ENCODE measurements around the gene SEC24C.
A peak's percentile ranks its signal among the peaks of the same experiment; 100 is the strongest.
"Not testable (repeated sequence)": the region's sequence is repeated elsewhere in the genome, so short reads cannot be mapped to it uniquely, and the experiment has no call there.

SEC24C gene

GRCh38 chr10:73772281-73773151, 28.3 kb downstream of the SEC24C start:
- DNase-seq, result peak in 55 of 56 donors; percentile 44 to 94 (median 83)

- peak in 10 of 56 donors; percentile 7 to 54 (median 44) for DNase-seq
These were observed 29.1 kb downstream of the SEC24C start for GRCh38 chr10:73773152-73773879.

DNA sequence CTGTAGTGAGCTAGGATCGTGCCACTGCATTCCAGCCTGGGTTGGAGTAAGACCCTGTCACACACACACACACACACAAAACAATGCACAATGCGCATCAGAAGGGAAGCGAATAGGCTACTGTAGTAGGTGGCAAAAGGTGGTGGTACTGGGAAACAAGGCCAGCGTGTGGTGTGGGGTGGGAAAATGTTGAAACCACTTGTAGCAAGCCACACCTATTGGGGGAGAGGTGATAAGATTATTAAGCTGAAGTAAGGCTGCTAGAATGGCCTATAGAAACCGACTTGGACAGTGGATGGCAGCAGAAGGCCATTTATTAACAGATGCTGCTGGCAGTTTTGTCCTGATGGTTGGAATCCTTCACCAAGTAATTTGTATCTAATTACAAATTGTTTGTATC, 30.5 kb downstream of the SEC24C start:
- DNase-seq, result no peak

- DNase-seq, result no peak
These were observed 34.8 kb downstream of the SEC24C start for GRCh38 chr10:73779018-73779417.

DNA sequence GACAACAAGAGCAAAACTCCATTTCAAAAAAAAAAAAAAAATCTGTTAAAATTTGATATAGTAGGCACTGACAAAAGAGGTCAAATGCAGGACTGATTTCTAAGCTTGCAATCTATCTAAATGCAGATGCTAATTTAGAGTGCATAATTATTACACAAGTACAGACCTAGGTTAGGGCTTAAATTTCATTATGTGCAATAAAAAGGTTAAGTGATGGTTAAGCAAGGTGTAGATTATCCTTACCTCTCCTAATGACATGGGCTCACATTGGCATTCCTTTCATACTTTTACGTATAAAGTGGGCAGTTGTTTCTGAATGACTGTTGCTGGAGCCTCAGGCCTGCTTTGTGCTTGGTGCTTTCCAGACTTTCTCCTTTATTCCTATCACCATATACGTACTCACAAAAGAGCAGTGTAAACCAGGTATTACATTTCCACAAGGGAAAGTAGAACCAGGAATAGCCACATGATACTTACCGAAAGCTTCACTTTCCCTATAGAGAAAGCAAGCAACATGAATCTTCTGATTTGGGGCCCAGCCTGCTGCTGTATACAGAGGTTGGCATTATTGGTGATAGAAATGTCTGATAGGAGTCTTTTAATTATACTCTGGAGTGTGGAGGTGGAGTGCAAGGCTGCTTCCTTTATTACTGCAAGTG, 35.5 kb downstream of the SEC24C start:
- DNase-seq, result no peak

- no peak for DNase-seq
These were observed 36.1 kb downstream of the SEC24C start for GRCh38 chr10:73780301-73780700.

DNA sequence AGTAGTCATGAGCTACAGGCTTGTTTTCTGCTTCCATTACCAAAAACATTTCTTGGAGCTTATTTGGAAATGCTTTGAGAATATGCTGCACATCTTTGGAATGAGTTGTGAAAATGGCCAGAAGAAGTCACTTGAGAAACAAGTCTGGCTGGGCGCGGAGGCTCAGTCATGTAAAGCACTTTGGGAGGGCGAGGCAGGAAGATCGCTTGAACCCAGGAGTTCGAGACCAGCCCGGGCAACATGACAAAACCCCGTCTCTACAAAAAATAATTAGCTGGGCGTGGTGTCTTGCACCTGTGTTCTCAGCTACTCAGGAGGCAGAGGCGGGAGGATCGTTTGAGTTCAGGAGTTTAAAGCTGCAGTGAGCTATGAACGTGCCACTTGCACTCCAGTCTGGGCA, 36.8 kb downstream of the SEC24C start:
- no peak for DNase-seq

DNA sequence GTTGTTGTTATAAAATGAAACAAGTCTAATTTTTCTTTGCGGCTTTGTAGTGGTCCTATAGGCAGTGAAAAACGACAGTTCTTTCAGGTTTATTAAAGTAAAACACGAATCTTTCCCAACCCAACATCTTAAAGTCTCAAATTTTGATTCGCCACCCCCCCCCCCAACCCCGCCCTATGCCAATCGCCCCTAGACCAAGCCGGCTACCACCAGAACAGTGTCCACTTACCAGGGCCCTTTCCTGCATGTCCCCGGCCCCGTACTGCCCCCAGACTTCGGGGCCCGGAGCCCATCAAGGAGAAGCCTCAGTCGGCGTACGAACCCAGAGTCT, 37.3 kb downstream of the SEC24C start:
- DNase-seq, result no peak

DNA sequence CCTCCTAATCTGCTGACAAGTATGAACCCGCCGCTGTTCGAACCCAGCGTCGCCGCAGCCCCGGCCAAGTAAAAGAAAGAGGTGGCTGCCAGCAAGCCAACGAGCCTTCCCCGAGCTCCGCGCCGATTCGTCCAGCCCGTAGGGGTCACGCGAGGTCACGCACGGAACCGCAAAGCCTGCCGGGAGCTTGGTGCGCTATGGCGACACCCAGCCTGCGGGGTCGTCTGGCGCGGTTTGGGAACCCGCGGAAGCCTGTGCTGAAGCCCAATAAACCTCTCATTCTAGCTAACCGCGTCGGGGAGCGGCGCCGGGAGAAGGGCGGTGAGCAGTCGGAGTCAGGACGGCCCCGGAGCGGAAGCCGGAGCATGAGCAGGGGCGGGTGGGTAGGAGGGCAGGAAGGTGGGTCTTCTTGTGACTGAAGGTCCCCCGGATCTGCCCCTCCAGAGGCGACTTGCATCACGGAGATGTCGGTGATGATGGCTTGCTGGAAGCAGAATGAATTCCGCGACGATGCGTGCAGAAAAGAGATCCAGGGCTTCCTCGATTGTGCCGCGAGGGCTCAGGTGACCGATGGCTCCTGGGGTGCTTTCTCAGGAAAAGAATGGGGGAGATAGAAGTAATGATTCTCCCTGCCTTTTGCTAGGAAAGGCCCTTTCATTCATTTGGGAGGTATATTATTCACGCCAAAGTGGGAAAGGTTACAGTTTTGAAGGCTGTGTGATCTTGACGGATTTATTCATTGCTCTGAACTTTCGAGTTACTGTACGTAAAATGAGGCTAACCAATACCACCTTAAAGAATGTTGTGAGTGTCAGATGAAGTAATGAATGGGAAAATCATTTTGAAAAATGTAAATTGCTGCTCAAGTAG, 37.9 kb downstream of the SEC24C start, which contains the start of gene CHCHD1:
CHCHD1 (plus strand) TSS at position 170 of the 870 bp plus-strand sequence; CDS start at position 198, 28 bp downstream.
- peak; percentile 49 to 93 (median 83) for DNase-seq

DNA sequence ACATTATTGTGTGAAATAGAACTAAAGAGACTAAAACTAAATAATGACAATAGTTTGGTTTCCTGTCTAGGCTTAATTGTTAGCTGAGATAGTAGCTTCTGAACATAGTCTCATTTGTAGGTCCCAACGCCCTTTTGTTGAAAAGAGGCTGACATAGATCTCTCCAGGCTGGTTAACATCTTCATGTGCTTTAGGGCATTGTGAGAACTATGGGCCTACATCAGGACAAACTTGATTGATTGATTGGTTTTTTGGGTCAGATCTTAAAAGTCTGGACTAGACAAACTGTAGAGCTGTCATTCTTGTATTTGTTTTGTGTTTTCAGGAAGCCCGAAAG, 38.5 kb downstream of the SEC24C start:
- no peak for DNase-seq

DNA sequence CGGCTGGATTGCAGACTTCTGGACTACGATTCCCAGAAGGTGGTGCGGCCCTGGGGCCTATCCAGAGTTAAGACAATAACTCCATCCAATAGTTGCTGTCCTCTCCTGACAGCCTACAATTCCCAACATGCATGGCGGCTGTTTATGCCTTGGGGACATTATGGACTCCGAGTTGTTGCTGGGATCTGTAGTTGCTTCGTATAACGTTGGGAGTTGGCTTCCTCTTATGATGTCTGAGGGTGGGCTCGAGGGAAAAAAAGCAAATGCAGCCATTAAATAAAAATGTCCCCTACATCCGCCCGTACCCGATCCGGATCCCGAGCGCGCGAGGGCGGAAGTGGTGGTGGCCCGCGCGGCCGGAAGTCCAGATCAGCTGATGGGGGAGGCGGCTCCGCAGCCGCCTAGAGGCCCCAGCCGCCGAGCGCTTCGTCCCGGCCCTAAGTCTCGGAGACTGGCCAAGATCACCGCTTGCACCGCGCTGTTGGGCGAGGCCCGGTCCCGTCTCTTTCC, 41.1 kb downstream of the SEC24C start, which contains the start of gene ZSWIM8:
ZSWIM8 (plus strand) TSS at position 396 of the 510 bp plus-strand sequence. CDS start 273 bp downstream, outside the sequence.
- peak; percentile 64 to 97 (median 91) for DNase-seq

GRCh38 chr10:73785721-73786511, 41.7 kb downstream of the SEC24C start:
- DNase-seq, result peak in 6 of 56 donors; percentile 18 to 57 (median 46)

DNA sequence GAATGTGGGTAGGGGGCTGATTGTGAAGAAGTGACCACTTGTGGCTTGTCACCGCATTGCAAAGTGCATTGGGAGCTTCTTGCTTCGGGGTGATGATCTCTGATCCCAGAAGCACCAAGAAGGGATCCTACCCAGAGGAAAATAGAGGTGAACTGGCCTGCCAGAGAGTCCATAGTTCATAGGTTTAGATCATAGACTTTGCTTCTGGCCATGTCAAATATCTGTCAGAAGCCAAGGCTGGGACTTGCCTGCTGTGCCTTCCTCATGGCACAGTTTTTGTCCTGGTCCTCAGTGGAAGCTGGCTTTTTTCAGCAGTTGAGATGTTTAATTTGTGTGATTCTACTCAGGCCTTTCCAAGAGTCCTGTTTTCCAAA, 42.3 kb downstream of the SEC24C start:
- no peak for DNase-seq

DNA sequence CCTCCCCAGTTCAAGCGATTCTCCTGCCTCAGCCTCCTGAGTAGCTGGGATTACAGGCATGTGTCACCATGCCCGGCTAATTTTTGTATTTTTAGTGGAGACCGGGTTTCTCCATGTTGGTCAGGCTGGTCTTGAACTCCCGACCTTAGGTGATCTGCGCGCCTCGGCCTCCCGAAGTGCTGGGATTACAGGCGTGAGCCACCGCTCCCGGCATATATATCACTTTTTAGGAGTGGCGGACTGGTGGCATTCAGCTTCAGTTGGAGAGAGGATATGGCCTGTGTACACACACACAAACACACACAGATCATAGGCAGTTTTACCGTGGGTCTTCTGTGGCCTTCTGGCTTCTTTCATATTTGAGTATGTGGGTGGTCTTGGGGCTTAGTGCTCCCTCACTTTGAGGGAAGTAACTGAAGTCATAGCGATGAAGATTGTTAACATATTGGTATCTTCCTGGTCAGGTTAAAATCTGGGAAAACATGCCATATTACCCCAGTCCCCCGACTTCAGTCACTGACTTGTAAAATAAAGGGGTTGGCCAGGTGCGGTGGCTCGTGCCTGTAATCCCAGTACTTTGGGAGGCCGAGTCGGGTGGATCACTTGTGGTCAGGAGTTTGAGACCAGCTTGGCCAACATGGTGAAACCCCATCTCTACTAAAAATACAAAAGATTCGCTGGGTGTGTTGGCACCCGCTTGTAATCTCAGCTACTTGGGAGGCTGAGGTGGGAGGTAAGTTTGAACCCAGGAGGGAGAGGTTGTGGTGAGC, 43.0 kb downstream of the SEC24C start:
- not testable (repeated sequence) for DNase-seq

DNA sequence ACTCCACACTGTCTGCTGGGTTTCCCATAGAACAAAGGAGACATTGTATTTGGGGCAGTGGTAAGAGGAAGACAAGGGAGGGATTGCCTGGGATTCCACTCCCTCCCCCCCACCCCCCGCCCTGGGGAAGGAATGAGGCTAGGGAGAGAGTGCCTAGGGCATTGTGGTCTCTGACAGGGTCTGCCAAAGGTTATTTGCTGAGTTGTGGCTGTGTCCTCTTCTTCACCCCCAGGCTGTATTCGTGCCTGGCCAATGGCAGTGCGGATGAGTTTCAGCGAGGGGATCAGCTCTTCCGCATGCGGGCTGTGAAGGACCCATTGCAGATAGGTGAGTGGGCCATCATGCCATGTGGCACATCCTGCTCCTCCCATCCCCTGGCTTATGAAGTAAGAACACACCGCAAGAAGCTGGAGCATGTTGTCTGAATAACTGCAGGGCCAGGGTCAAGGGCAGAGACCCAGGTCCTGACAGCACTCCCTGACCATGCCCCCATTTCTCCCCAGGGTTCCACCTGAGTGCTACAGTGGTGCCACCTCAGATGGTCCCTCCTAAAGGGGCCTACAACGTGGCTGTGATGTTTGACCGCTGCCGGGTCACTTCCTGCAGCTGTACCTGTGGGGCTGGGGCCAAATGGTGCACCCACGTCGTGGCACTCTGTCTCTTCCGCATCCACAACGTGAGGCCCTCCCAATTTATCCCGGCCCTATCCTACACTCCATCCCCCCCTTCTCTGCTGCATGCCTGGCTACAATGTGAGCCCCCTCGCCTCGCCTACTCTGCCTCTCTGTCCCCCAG, 44.9 kb downstream of the SEC24C start:
- DNase-seq, result no peak

DNA sequence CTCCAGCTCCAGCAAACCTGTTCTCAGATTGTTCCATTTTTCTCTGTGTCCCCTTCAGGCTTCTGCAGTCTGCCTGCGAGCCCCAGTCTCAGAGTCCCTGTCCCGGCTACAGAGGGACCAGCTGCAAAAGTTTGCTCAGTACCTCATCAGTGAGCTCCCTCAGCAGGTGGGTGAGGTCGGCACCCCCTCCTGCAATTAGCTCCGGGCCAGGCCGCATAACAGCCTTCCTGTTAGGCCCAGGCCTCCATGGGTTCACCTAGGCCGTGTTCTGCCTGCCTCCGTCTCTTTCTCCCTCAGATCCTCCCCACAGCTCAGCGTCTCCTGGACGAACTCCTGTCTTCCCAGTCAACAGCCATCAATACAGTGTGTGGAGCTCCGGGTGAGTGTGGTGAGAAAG, 45.5 kb downstream of the SEC24C start:
- no peak for DNase-seq

GRCh38 chr10:73790886-73791625, 46.9 kb downstream of the SEC24C start:
- DNase-seq, result no peak

Data from amygdala (tissue), 56 donors.